NCI-H526 treated with DMSO at 0.1 percent for 48 hours (cell line): Measurements from ENCODE around the gene GGN.
"Not testable (repeated sequence)": the region's sequence is repeated elsewhere in the genome, so short reads cannot be mapped to it uniquely, and the experiment has no call there.

ENCODE experiments used
- DNase-seq: peaks from one replicate; lab custom pipeline; 2025; lab: John Stamatoyannopoulos, UW

GGN gene

DNA sequence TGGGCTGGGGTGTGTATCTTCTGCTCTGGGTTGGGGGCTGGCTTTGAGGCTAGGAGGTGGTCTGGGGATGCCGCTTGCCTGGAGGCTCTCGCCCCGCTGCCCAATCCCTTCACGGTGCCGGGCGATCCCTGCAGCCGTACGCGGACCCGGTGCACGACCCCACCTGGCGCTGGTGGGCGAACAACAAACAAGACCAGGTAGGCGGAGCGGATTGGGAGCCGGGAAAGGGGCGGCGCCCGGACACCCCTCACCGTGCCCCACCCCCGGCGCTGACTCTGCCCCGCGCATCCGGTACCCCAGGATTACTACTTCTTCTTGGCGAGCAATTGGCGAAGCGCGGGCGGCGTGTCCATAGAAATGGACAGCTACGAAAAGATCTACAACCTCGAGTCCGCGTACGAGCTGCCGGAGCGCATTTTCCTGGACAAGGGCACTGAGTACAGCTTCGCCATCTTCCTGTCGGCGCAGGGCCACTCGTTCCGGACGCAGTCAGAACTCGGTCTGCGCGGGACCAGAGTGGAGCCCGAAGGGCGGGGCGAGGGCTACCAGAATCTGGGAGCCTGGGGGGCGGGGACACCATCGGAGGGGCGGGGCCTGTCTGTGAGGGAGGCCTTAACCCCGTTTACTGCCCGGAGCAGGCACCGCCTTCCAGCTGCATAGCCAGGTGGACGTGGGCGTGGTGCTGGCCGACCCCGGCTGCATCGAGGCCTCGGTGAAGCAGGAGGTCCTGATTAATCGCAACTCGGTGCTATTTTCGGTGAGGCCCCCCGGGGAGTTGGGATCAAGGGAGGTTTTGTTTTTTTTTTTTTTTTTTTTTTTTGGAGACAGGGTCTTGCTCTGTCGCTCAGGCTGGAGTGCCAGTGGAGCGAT, 25.5 kb downstream of the GGN start:
- DNase-seq = peak; percentile 55

- DNase-seq = peak; percentile 66
These were observed 26.2 kb downstream of the GGN start for GRCh38 chr19:38361633-38362075.

DNA sequence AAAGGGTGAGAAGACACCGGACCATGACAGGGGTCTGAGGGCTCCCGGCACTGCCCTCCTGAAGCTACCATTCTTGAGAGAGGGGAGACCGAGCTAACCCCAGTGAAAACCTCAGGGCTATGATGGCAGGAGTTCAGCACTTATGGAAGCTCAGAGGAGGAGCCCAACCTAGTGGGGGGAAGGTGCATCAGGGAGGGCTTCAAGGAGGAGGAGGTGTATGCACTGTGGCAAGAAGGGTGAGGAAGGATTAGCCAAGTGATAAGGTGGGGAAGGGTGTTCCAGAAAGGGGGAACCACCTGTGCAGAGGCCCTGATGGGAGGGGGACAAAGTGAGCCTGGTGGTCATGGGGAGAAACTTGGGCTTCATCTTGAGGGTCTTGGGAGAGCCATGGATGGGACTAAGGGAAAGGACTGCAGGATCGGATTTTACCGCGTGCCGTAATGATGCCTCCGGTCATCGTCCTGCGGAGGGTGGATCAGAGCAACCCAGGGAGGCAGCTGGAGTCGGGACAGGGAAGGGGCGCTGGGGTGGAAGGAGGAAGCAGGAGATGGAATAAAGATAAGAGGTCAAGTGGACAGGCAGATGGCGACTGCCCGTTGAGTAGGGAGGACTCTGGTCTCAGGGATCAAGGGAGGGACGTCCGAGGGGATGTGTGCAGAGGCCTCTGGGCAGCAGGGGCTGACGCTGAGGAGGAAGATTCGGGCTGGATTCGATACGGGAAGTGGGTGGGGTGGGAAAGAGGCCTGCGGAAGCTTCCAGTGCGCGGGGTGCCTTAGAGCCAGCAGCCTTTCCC, 26.8 kb downstream of the GGN start:
- no peak for DNase-seq

DNA sequence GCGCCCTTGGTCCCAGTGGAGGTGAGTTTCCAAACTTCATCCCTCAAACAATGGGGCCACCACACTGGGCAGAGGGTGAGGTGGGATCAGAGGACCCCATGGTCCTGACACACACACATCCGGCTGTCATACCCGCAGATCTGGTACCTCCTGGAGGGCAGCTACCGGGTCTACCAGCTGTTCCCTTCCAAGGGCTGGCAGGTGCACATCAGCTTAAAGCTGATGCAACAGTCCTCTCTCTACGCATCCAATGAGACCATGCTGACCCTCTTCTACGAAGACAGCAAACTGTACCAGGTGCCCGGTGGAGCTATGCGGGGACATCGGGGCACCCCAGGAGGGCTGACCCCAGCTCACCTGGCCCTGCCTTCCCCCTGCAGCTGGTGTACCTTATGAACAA, 27.5 kb downstream of the GGN start:
- DNase-seq = no peak

GRCh38 chr19:38359242-38360021, 28.4 kb downstream of the GGN start:
- DNase-seq = no peak

DNA sequence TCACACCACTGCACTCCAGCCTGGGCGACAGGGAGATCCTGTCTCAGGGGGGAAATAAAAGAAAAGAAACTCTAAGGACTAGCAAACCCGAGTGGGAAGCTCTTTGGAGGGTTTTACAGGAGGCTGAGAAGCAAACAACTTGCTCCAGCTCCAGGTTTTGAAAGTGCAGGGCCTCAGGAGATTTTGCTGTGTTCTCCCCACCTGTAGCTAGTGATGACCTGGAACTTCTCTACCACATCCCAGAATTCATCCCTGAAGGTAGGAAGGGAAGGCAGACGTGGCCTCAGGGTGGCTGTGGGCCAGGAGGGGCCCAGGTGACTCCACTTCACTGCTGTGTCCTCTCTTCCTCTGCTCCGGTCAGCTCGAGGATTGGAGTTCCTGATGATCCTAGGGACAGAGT, 29.8 kb downstream of the GGN start:
- no peak for DNase-seq

DNA sequence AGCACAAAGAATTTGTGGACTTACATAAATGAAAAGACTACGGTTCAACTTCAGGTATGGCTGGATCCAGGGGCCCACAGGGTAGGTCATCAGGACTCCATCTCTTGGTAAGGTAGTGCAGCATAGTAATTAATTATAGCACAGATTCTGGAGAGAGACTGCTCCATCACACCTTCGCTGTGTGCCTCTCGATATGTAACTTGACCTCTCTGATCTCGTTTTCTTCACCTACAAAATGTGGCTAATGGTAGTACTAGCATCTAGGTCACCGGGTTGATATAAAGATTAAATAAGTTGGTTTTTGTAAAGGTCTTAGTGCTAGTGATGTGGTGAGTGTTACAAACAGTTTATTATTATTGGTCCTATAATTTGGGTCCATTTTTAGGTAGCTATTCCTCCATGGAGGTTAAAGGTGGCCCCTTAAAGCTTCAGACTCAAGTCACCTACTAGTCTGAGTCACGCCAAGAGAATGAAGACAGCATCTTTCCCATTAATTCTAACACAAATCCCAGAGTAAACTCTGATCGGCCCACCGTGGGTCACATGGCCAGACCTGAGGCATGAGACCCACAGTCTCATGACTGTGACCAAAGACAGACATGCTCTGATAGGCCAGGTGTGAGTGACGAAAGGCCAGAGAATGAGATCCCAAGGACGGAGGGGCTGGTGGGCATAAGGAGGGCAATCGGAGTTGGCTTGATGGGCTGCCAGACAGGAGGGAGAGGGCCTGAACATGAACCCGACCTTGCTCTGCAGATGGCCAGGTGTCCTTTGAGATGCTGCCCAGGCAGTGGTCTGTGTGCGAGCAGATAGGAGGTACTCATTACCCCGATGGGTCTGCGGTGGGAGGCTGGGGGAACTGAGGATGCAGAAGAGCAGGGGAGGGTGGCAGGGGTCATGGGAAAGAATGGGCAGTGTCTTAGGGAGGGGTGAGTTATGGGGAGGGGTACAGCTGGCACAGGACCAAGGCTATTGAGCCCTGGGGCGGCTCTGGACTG, 31.8 kb downstream of the GGN start:
- DNase-seq = no peak

- no peak for DNase-seq
These were observed 35.2 kb downstream of the GGN start for GRCh38 chr19:38352611-38353010.

- DNase-seq = no peak
These were observed 35.9 kb downstream of the GGN start for GRCh38 chr19:38351865-38352395.

- DNase-seq = no peak
These were observed 37.0 kb downstream of the GGN start for GRCh38 chr19:38350883-38351282.

- DNase-seq = no peak
These were observed 41.0 kb downstream of the GGN start for GRCh38 chr19:38346837-38347236.

DNA sequence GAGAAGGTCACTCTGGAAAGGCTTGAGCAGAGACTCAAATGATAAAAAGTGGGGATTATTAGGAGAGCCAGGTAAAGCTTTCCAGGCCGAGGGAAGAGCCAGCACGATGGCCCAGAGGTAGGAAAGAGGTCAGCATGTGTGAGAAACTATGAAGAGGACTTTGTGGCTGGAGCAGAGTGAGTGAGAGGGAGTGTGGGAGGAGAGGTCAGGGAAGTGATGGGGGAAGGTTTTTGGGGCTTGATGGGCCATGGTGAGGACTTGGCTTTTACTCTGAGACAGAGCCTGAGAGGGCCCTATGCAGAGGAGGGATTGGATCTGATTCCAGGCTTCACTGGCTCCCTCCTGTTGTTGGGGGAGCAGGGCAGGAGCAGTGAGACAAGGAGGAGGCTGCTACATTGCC, 46.9 kb downstream of the GGN start:
- DNase-seq = no peak

GRCh38 chr19:38339011-38339410, 48.8 kb downstream of the GGN start:
- not testable (repeated sequence) for DNase-seq

DNA sequence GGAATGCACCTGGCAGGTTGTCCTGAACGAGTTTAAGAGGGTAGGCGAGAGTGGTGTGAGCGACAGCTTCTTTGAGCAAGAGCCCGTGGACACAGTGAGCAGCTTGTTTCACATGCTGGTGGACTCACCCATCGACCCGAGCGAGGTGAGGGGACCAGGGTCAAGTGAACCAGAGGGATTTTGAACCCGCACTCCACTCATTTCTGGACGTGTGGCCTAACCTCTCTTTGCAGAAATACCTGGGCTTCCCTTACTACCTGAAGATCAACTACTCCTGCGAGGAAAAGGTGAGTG, 50.5 kb downstream of the GGN start:
- DNase-seq = no peak

- peak; percentile 95 for DNase-seq
These were observed 51.0 kb downstream of the GGN start for GRCh38 chr19:38336638-38337359.

DNA sequence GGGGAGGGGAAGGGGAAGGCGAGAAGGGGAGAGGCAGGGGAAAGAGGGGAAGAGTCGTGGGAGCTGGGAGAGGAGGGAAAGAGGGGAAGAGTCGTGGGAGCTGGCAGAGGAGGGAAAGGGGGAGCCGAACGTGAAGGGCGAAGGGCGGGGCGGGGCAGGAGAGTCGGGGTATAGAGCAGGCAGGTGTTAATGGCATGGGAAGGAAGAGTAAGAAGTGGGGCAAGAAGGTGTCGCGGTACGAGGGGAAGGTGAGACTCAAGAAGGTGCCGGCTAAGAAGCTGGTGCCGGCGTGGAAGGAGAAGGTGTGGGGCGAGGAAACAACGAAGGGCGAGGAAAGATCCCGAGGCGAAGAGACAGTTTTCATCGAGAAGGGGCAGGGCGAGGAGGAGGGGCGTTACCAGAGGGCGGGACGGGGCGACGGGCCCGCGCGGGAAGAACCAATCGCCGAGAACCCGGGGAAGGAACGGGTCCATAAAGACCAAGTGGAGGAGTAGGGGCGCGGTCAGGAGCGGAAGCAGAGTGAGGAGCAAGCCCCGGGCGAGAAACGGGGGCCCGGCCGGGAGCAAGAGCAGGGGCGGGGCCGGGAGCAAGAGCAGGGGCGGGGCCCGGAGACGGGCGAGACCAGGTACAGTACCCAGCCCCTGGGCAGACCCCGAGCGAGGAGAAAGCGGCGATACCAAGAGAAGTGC, 51.7 kb downstream of the GGN start:
- peak; percentile 96 for DNase-seq
